Gastrocnemius medialis (tissue), 4 donors: ENCODE data around the gene PTPRQ. TPM values are rescaled to one million over a fixed set of nuclear protein-coding genes. Genes with fewer than 3 reads are reported as not detected.

Source experiments
- ATAC-seq, 2 donors: fragments of 150-250 bp; one replicate each; pipeline ENCODE4 v1.9.1; 2016
- DNase-seq, 2 donors: peaks; one replicate each; pipeline ENCODE4 v3.0.0-alpha.2; 2019
- H3K27ac ChIP-seq, 4 donors: fragments of 200-600 bp; sonication (generic); 1 replicate in 1 of 4; 2 replicates in 3 of 4; pipeline ENCODE4 v1.5.1; 2016 to 2018; ENCODE audit warnings: mild to moderate bottlenecking in 2 of 4, moderate library complexity in 1 of 4
- H3K27me3 ChIP-seq, 3 donors: fragments of 200-600 bp; sonication (generic) in 2 of 3; 1 replicate in 1 of 3; 2 replicates in 2 of 3; pipeline versions ENCODE4 v1.5.1 to v1.6.0; 2016 to 2019; ENCODE audit warnings: mild to moderate bottlenecking in 1 of 3, moderate library complexity in 1 of 3
- H3K36me3 ChIP-seq, 2 donors: fragments of 200-600 bp; sonication (generic) in 1 of 2; one replicate each; pipeline ENCODE4 v1.5.1; 2017 to 2018
- H3K4me1 ChIP-seq, 2 donors: fragments of 200-600 bp; sonication (generic) in 1 of 2; one replicate each; pipeline ENCODE4 v1.5.1; 2016 to 2017; ENCODE audit warnings: mild to moderate bottlenecking in 2 of 2
- H3K4me3 ChIP-seq, 4 donors: fragments of 200-600 bp; sonication (generic) in 3 of 4; 1 replicate in 1 of 4; 2 replicates in 3 of 4; pipeline ENCODE4 v1.5.1; 2016 to 2019; ENCODE audit warnings: mild to moderate bottlenecking in 2 of 4
- H3K9me3 ChIP-seq, 3 donors: fragments of 200-600 bp; sonication (generic) in 2 of 3; 1 replicate in 1 of 3; 2 replicates in 2 of 3; pipeline ENCODE4 v1.5.1; 2016 to 2019
- CTCF ChIP-seq, 5 experiments: fragments of 450-650 bp in 3 of 5; fragments of 200-600 bp in 2 of 5; sonication (generic) in 2 of 5; IDR thresholded peaks in 4 of 5; conservative IDR thresholded peaks in 1 of 5; 1 replicate in 4 of 5; 2 replicates in 1 of 5; pipeline ENCODE4 v1.5.1; 2016 to 2019; ENCODE audit warnings: antibody characterized with exemption in 5 of 5, mild to moderate bottlenecking in 3 of 5, moderate library complexity in 3 of 5
- POLR2A ChIP-seq, 2 donors: fragments of 450-650 bp; IDR thresholded peaks; one replicate each; pipeline ENCODE4 v1.6.1; 2017; ENCODE audit warnings: antibody characterized with exemption in 2 of 2, mild to moderate bottlenecking in 2 of 2, moderate library complexity in 2 of 2
- in situ Hi-C, 4 donors: fragments of 200-750 bp; cut with MboI; loops; one replicate each; pipeline versions ENCODE4 v1.15.0 to v1.8.0; 2017; ENCODE audit warnings: low sequenced_read_pairs in 4 of 4
- intact Hi-C: fragments of 100-400 bp; cut with DNase I; formaldehyde crosslinking; loops from one replicate; pipeline ENCODE4 v1.15.1; 2023; ENCODE audit warnings: low total_unique reads
- total RNA-seq, 4 donors: library from RNA; depleted of rRNA; stranded (reverse); fragments of >200 nt; gene quantifications; one replicate each; pipeline versions ENCODE4 v1.1.0 to v1.2.3, GENCODE V29; 2016

The PTPRQ gene
- total RNA-seq, 4 donors from 2014 or later, result 0.02 to 0.91 (median 0.46) TPM; not detected in 1

DNA sequence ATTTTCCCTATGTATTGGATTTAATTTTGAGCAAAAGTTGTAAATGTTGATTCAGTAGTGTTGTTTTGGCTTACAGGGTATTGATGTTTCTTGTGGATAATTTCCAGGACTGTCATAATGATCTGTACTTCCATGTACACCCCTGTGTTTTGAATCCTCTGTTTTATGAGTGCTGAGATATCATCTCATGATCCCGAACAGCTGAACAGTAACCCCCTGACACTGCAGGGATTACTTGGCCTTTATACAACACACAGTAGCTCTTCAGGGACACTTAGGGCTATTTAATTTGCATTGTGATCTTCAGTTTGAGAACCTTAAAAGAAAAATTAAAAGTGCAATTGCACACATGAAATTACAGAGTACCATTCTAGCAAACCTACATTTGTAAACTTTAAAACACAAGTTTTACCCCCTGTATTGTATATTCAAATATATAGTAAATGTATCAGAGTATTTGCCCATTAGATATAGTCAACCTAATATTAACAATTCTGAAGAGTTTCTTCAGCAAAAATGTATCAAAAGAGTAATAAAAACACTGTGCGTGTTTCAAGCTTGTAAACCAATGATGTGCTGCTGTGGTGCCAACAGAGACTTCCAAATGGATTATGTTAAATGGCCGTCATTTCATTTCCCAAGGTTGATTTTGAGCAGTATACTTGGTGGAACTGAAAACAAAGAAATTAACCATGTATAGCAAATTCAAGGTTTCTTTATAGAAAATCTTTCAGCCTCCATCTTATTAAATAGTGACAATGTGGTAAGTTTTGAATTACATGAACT lies 235.5 kb downstream of the PTPRQ start:
- intact Hi-C loops, result loop anchor here (5.0 kb wide), 2 partner anchors 52 to 207 kb away; no protein-coding TSS in a partner anchor

DNA sequence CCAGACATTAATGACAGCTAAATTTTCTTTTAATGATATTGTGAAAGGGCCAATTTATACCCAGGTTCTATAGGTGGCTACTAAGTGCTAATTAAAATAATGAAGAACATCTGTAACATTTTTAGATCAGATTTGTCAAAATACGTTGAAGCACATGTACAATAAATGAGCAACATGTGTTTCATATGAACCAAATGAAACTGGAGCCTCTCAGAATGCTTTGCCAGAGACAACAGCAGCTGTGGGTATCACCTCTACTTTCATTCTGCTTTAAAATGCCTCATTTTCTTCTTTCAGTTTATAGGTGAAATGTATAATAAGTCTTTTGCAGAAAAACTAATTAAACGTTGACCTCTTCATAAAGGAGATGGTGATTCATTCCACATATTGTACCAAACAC lies 237.3 kb downstream of the PTPRQ start:
- in situ Hi-C loops, result no loop called here
- no peaks in the 10 kb centered on the region for H3K9me3 ChIP-seq
- H3K27ac ChIP-seq, result peak overlapping the region; percentile 52 to 84 (median 82)
- TF ChIP-seq CTCF (IDR thresholded peaks at IDR 0.05 in 4 of 5, conservative IDR thresholded peaks at IDR 0.05 in 1 of 5), result no peak
- no peak for TF ChIP-seq POLR2A (IDR thresholded peaks at IDR 0.05)
- peak overlapping the region; percentile 17 to 53 (median 40) for H3K4me3 ChIP-seq
- no peak for DNase-seq
- H3K27me3 ChIP-seq, result no peaks in the 10 kb centered on the region
- ATAC-seq, result peak; percentile 53 to 67
- H3K36me3 ChIP-seq, result no peaks in the 10 kb centered on the region
- H3K4me1 ChIP-seq, result peaks cover 46 to 57% of the 10 kb centered on the region in 2 donors
- intact Hi-C loops, result no loop called here

More for the DNA sequence above, 235.5 kb downstream of the PTPRQ start:
- Histone ChIP-seq H3K36me3 (no peaks in the 10 kb centered on the region), H3K4me1 (peaks cover 60 to 63% of the 10 kb centered on the region in 2 donors), H3K4me3 (peak overlapping the region in 2 of 4 donors; percentile 11 to 29), H3K27me3 (no peaks in the 10 kb centered on the region), H3K27ac (peak overlapping the region; percentile 52 to 84 (median 82)), H3K9me3 (no peaks in the 10 kb centered on the region)
- DNase-seq (no peak), ATAC-seq (peak; percentile 47 to 55)
- no peak for TF ChIP-seq CTCF (IDR thresholded peaks at IDR 0.05 in 4 of 5, conservative IDR thresholded peaks at IDR 0.05 in 1 of 5)
- TF ChIP-seq POLR2A (IDR thresholded peaks at IDR 0.05), result no peak
- in situ Hi-C loops, result loop anchor here in 1 of 4 donors (10.0 kb wide), 1 partner anchor 55 kb away; no protein-coding TSS in a partner anchor

DNA sequence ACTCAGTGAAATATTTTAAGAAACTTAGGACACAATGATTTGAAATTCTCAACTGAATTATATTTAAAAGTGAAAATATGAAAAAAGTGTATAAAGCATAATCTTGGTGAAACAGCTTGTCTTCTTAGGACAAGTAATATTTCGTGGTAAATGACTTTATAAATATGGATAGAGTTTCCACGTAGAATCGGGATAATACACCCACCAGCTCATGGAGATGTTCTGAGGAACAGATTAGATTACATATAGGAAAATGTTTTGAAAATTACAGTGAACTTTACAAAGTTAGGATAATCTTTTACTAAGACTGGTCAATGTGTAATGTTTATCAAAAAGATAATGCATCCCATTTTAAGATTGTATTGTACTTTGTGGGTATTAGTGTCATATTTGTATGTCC lies 237.8 kb downstream of the PTPRQ start:
- Histone ChIP-seq H3K4me3 (peak overlapping the region; percentile 17 to 53 (median 40)), H3K9me3 (no peaks in the 10 kb centered on the region), H3K4me1 (peaks cover 41 to 52% of the 10 kb centered on the region in 2 donors), H3K36me3 (no peaks in the 10 kb centered on the region), H3K27ac (peak overlapping the region; percentile 52 to 84 (median 82)), H3K27me3 (no peaks in the 10 kb centered on the region)
- TF ChIP-seq POLR2A (IDR thresholded peaks at IDR 0.05) (no peak), CTCF (IDR thresholded peaks at IDR 0.05 in 4 of 5, conservative IDR thresholded peaks at IDR 0.05 in 1 of 5) (no peak)
- in situ Hi-C loops (no loop called here), intact Hi-C loops (no loop called here)
- DNase-seq, result no peak
- no peak for ATAC-seq

- no peaks in the 10 kb centered on the region for H3K36me3 ChIP-seq
- no peak for TF ChIP-seq CTCF (IDR thresholded peaks at IDR 0.05 in 4 of 5, conservative IDR thresholded peaks at IDR 0.05 in 1 of 5)
- TF ChIP-seq POLR2A (IDR thresholded peaks at IDR 0.05), result no peak
- in situ Hi-C loops, result no loop called here
- H3K27ac ChIP-seq, result peak overlapping the region; percentile 52 to 84 (median 82)
- H3K4me1 ChIP-seq, result peaks cover 22 to 30% of the 10 kb centered on the region in 2 donors
- intact Hi-C loops, result no loop called here
- DNase-seq (no peak), ATAC-seq (no peak)
- no peak overlapping the region for H3K4me3 ChIP-seq
- no peaks in the 10 kb centered on the region for H3K27me3 ChIP-seq
- no peaks in the 10 kb centered on the region for H3K9me3 ChIP-seq
These were observed 240.1 kb downstream of the PTPRQ start for GRCh38 chr12:80684077-80684495.
